HG02642 (cell line): ENCODE results near the gene ZDHHC8.

Experiments
- ATAC-seq: cut with Tn5 transposase; IDR thresholded peaks from one replicate; pipeline ENCODE4 v1.9.1; 2021; ENCODE audit warnings: mild to moderate bottlenecking; ENCODE audit not compliant: unreplicated experiment, poor library complexity

The ZDHHC8 gene

GRCh38 chr22:20095521-20095920 lies 36.1 kb upstream of the ZDHHC8 start:
- ATAC-seq, result no peak

- no peak for ATAC-seq
Measured at GRCh38 chr22:20096574-20097420, 34.8 kb upstream of the ZDHHC8 start.

GRCh38 chr22:20099099-20099711 lies 32.4 kb upstream of the ZDHHC8 start:
- no peak for ATAC-seq

- ATAC-seq, result no peak
Measured at GRCh38 chr22:20101638-20102037, 30.0 kb upstream of the ZDHHC8 start.

GRCh38 chr22:20102203-20102780 lies 29.3 kb upstream of the ZDHHC8 start:
- no peak for ATAC-seq

- no peak for ATAC-seq
Measured at GRCh38 chr22:20105456-20106204, 26.0 kb upstream of the ZDHHC8 start.

GRCh38 chr22:20106205-20106848 lies 25.3 kb upstream of the ZDHHC8 start:
- ATAC-seq, result no peak

- ATAC-seq, result no peak
Measured at GRCh38 chr22:20106849-20107237, 24.8 kb upstream of the ZDHHC8 start.

- ATAC-seq, result no peak
Measured at GRCh38 chr22:20107471-20107901, 24.1 kb upstream of the ZDHHC8 start.

GRCh38 chr22:20107951-20108756 lies 23.4 kb upstream of the ZDHHC8 start:
- ATAC-seq, result no peak

GRCh38 chr22:20108757-20109230 lies 22.8 kb upstream of the ZDHHC8 start:
- no peak for ATAC-seq

- no peak for ATAC-seq
Measured at GRCh38 chr22:20109411-20110358, 21.9 kb upstream of the ZDHHC8 start.

GRCh38 chr22:20110359-20110985 lies 21.1 kb upstream of the ZDHHC8 start:
- ATAC-seq, result no peak

GRCh38 chr22:20111045-20111688 lies 20.4 kb upstream of the ZDHHC8 start:
- ATAC-seq, result no peak

- ATAC-seq, result no peak
Measured at GRCh38 chr22:20111689-20112622, 19.6 kb upstream of the ZDHHC8 start.
